ENCODE measurements around the gene NDST4.

DNA sequence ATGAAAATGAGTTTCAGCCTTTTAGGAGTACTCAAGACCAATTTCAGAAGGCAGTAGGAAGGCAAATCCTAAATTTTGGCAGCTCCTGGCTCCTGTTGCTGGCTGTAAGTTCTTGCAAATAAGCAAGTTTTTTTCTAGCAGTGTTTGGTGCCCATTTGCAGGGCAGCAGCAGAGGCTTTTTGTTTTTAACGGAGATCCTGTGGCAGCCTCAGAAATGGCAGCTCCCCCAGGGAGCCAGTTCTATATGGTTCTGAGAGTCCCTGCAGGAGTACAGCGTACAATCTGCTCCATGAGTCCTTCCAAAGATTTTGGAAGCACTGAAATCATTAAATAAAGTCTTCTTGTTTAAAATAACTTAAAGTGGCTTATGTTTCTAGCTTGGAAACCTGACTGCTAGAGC, 171.9 kb downstream of the NDST4 start:
- no peak for TF ChIP-seq RARB (CRISPR knock-in tag; IDR thresholded peaks at IDR 0.05)
- TF ChIP-seq, protein P1, sequence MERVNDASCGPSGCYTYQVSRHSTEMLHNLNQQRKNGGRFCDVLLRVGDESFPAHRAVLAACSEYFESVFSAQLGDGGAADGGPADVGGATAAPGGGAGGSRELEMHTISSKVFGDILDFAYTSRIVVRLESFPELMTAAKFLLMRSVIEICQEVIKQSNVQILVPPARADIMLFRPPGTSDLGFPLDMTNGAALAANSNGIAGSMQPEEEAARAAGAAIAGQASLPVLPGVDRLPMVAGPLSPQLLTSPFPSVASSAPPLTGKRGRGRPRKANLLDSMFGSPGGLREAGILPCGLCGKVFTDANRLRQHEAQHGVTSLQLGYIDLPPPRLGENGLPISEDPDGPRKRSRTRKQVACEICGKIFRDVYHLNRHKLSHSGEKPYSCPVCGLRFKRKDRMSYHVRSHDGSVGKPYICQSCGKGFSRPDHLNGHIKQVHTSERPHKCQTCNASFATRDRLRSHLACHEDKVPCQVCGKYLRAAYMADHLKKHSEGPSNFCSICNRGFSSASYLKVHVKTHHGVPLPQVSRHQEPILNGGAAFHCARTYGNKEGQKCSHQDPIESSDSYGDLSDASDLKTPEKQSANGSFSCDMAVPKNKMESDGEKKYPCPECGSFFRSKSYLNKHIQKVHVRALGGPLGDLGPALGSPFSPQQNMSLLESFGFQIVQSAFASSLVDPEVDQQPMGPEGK (CRISPR knock-in tag; IDR thresholded peaks at IDR 0.05; ENCODE audit: borderline replicate concordance), result no peak
- no peak for TF ChIP-seq ISL1 (CRISPR knock-in tag; IDR thresholded peaks at IDR 0.05)
- TF ChIP-seq ZNF8 (CRISPR knock-in tag; IDR thresholded peaks at IDR 0.05), result no peak
- no peak for TF ChIP-seq SNAI2 (CRISPR knock-in tag; IDR thresholded peaks at IDR 0.05)
- TF ChIP-seq ESRRG (CRISPR knock-in tag; IDR thresholded peaks at IDR 0.05), result no peak

Data from SK-N-SH treated with all-trans-retinoic acid at 6 μM for 48 hours (cell line).